NCI-H2029 treated with DMSO at 0.1 percent for 48 hours (cell line): Measurements from ENCODE around the gene PDS5A.
"Not testable (repeated sequence)": the region's sequence is repeated elsewhere in the genome, so short reads cannot be mapped to it uniquely, and the experiment has no call there.

Source experiments
- DNase-seq: peaks from one replicate; lab custom pipeline; 2025; lab: John Stamatoyannopoulos, UW

Gene PDS5A

DNA sequence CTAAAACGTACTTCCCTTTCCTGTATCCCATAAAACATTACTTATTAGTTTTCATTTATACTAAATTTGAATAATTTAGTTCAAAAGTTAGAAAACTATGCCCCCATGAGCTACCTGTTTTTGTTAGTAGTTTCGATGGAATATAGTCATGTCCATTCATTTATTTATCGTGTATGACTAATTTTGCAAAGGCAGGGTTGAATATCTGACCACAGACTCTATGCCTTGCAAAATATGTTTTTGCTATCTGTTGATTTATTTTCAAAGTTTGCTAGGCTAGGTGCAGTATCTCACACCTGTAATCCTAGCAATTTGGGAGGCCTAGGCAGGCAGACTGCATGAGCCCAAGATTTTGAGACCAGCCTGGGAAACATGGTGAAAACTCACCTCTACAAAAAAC, 78.4 kb downstream of the PDS5A start:
- no peak for DNase-seq

DNA sequence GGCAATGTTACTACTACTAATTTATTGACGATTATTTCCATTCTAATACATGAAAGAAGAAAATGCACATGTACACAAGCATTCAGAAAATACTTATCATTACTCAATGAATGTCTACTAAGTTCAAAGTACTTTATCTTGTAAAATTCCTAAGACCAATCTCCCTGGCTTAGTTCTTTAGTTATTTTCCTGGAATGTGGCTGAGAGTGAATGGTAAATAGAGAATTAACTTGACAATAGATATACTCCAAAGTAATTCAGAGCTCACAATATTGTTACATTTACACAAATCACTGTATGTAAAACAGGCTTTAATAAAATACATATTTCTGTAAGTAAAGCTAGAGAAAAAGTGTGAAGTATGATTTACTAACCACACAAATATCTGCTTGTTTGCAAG, 79.7 kb downstream of the PDS5A start:
- DNase-seq: no peak

DNA sequence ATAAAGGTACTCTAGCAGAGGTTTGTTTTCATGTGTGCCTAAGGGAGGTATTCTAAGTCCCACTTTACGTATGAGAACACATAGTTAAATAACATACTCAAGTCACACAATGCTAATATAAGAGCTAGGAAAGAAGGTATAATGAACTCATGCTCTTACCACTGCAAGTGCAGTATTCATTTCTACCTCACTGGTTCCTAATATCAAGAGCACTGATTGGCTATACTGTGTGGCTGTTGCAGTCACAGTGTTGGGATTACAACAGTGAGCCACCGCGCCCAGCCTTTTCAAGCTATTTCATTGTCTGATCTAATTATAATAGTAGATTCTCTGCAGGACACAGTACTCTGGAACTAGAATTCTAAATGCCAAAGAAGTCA, 84.0 kb downstream of the PDS5A start:
- no peak for DNase-seq

DNA sequence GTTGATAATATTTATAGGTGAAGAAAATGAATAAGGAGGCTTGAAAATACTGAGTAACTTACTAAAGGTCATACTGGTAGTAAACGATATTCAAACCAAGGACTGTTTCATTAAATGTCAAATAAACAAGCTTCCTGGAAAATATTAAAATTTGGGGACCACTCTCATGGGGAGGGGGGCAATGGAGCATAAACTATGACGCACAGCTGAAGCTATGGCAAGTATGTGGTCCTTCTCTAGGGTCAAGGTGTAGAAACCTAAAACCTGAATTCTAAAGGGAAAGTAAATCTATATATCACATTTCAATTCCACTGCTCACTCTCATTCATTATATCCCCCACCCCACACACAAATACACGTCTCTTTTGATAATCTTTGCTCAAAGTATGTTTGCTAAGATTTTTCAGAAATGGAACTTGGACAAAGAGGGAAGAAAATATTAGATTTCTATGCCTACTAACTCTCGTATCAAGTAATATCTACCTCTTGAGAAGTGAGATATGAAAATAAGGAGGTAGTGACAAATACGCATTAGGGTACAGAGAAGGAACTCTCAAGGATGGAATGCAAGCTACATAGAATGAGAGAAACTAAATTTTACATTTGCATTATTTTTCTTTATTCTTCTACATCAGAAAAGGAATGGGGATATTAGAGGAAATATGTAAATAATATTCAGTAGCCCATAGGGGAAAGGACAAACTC, 84.6 kb downstream of the PDS5A start:
- DNase-seq: no peak

DNA sequence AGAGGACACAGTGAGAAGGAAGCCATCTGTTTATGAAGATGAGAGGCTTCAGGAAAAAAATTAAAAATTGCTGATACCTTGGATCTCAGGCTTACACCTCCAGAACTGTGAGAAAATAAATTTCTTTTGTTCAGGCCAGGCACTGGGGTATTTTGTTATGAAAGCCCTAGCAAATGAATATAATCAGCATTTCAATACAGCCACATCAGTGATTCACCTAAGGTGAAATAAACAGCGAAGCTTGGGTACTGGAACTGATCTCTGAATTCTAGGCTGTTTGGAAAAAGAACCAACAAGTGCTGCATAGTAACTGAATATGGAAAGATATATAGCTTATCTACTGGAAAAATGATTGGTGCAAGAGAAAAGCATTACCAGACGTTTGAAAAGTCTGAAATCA, 88.5 kb downstream of the PDS5A start:
- no peak for DNase-seq

DNA sequence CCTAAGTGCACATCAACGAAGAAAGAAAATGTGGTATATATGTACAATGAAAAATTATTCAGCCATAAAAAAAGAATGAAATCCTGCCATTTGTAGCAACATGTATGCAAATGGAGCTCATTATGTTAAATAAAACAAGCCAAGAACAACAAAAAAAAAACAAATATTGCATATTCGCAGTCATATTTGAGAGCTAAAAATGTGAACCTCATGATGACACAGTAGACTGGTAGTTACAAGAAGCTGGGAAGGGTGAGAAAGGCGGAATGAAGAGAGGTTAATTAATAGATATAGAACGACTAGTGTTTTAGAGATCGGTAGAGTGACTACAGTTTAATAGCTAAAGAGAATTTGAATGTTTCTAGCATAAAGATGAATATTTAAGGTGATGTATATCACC, 89.2 kb downstream of the PDS5A start:
- no peak for DNase-seq

DNA sequence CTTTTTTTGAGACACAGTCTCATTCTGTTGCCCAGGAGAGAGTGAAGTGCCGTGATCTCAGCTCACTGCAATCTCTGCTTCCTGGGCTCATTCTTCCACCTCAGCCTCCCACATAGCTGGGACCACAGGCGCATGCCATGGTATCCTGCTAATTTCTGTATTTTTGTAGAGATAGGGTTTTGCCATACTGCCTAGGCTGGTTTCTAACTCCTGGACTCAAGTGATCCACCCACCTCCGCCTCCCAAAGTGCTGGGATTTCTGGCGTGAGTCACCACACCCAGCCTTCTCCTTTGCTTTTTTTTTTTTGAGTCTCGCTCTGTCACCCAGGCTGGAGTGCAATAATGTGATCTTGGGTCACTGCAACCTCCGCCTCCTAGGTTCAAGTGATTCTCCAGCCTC, 94.1 kb downstream of the PDS5A start:
- no peak for DNase-seq

DNA sequence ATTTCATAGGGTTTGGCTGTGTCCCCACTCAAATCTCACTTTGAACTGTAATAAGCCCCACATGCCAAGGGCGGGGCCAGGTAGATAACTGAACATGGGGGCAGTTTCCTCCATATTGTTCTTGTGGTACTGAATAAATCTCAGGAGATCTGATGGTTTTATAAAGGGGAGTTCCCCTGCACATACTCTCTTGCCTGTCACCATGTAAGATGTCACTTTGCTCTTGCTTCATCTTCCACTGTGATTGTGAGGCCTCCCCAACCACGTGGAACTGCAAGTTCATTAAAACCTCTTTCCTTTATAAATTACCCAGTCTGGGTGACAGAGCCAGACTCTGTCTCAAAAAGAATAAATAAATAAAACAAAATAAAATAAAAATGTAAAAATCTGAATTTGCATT, 95.9 kb downstream of the PDS5A start:
- DNase-seq: no peak

DNA sequence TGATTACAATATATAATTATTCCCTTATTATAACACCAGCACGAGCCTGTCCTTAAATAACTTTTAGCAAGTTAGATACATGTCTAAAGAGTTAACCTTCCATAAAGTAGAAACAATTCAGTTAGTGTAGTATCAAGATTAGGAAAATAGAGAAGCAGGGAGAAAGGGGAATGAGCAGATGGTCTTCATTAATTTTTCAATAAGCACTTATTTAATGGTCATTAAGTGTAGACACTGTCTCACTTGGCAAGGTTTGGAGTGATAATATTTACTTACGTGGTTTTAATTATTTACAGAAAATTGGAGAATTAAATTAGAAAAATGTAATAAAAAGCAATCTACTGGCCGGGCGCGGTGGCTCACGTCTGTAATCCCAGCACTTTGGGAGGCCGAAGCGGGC, 99.7 kb downstream of the PDS5A start:
- no peak for DNase-seq

DNA sequence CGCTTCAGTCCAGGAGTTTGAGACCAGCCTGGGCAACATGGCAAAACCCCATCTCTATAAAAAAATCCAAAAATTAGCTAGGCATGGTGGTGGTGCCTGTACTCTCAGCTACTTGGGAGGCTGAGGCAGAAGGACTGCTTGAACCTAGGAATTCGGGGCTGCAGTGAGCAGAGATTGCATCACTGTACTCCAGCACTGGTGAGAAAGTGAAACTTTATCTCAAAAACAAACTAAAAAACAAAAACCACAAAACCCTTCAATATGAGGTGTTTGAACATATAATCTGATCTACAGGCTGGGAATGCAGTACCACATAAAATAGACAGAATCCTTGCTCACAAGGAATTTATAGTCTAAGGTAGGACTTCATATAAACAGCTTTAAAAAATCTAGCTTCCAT, 103.9 kb downstream of the PDS5A start:
- no peak for DNase-seq

DNA sequence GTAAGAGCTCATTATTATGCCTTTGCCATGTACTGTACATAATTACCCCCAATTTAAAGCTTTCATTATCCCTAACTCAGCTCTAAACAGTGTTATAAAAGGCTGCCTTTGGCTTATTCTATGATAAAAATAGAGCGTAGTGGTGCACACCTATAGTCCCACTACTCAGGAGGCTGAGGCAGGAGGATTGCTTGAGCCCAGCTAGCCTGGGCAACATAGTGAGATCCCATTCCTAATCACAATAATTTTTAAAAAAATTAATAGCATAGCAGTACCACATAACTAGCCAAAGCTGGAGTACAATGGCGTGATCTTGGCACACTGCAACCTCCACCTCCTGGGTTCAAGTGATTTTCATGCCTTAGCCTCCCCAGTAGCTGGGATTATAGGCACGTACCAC, 112.4 kb downstream of the PDS5A start:
- no peak for DNase-seq

DNA sequence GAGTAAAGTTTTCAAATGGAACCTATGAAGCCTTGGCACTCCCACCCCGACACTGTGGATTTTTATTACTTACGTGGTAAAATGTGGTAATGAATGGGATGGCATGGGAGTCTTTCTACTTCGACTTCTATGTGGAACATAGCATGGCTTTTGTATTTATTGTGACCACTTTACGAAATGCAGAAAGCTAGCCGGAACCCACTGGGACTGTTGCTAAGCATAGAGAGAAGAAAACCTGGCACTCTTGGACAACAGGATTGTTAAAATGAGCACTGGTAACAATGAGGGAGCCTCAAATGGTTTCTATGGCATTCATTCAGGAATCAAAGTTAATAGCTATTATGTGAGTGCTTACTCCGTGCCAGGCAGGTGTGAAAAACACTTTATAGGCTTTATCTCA, 113.3 kb downstream of the PDS5A start:
- DNase-seq: no peak

DNA sequence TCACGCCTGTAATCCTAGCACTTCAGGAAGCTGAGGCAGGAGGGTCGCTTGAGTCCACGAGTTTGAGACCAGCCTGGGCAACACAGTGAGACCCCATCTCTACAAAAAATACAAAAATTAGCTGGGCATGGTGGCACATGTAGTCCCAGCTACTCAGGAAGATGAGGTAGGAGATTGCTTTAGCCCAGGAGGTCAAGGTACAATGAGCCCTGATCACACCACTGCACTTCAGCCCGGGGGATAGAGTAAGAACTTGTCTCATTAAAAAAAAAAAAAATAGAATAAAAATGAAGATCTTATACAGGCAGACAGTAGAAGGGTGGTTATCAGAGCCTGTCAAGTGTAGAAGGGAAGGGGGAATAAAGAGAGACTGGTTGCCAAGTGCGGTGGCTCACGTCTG, 116.9 kb downstream of the PDS5A start:
- no peak for DNase-seq

DNA sequence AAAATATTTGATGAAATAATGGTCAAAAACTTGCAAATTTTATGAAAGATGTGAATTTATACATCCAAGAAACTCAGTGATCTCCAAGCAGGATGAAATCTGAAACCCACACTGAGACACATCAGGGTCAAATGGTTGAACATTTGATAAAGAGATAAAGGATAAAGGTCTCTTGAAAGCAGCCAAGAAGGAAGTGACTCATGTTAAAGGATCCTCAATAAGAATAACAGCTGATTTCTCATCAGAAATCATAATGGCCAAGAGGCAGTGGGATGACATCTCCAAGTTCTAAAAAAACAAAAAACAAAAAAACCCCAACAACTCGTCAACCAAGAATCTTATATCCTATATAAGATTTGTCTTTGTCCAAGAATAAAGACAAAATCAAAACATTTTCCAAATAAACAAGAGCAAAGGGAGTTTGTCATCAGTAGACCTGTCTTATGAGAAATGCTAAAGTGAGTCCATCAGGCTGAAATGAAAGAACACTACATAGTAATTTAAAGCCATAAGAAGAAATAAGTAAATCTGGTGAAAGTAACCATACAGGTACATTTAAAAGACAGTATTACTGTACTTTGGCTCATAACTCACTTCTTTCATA, 121.7 kb downstream of the PDS5A start:
- DNase-seq: no peak

DNA sequence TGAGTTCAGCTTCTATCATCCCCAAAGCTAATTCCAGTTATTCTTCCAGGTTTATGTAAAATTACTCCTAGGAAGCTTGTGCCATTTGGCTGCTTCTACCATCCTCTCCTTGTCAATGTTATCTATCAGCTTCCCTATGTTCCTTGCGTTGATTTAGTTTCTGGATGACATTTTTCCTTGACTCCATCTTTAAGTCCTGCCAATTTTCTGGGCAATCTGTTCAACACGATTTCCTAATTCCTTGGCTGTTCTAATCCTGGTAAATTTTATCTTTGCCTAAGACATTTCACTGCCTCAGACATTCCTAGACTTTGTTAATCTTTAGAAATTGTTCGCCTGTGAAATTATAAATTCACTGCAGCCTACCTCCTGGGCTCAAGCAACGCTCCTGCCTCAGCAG, 125.1 kb downstream of the PDS5A start:
- no peak for DNase-seq

DNA sequence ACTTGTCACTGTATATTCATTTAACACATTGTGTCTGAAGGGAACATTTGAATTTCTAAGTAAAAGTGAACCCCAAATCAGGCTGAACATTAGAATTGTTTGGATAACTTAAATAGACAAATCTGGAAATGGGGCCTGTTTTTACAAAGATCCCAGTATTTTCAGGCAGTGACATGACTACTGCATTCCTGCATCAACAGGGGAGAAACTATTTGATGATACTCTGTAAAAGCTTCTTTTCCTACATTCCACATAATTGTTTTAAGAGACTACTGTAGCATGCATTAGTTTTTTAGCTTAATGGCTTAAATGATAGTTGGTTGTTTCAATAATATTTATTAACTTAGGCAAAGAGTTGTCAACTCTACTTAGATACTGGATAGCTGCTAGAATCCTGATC, 127.0 kb downstream of the PDS5A start:
- DNase-seq: no peak

DNA sequence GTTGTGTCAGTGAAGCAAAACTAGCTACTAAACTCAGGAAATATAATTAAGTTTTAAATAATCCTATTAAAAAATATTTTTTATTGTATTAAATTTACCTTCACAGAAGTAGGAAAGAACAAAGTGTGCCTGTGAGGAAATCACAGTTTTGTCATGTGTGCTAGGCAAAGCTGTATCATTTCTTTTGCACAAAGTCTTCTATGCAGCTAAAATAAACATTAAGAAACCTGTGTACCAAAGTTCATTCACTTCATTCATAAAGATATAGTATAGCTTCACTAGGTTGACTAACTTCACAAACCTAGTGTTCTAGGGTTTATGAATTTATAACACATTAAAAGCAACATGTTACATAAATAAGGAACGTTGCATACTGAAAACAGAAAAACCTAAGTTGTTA, 131.0 kb downstream of the PDS5A start:
- DNase-seq: no peak

DNA sequence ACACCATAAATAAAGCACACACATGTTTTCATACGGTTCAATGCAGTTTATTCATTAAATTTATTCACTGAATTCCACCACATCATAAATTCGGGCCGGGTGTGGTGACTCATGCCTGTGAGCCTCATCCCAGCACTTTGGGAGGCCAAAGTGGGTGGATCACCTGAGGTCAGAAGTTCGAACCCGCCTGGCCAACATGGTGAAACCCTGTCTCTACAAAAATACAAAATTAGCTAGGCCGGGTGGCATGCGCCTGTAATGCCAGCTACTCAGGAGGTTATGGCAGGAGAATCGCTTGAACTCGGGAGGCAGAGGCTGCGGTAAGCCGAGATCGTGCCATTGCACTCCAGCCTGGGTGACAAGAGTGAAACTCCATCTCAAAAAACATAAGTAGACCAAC, 131.6 kb downstream of the PDS5A start:
- DNase-seq: no peak

DNA sequence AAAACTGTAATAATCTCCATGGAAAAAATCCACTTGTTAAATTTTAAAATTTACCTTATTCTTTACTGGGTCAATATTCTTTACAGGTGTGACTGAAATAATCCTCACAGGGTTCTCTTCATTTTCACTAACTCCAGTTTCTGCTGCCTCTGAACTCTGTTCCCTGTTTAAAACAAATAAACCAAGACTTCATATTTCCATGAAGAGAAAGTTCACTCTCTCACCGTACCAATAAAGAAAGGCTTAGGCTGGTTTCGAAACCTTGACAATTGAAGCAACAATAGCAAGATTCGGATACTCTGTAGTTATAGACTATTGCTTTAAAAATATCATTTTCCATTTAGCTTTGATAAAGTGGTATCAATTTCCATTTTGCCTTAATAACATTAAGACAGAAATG, 135.8 kb downstream of the PDS5A start:
- no peak for DNase-seq

DNA sequence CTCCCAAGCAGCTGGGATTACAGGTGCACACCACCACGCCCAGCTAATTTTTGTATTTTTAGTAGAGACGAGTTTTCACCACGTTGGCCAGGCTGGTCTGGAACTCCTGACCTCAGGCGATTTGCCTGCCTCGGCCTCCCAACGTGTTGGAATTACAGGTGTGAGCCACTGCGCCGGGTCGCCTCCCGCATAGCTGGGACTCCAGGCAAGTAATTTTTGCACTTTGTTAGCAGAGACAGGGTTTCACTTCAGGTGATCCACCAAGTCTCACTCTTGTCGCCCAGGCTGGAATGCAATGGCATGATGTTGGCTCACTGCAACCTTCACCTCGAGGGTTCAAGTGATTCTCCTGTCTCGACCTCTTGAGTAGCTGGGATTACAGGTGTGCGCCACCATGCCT, 137.2 kb downstream of the PDS5A start:
- not testable (repeated sequence) for DNase-seq

DNA sequence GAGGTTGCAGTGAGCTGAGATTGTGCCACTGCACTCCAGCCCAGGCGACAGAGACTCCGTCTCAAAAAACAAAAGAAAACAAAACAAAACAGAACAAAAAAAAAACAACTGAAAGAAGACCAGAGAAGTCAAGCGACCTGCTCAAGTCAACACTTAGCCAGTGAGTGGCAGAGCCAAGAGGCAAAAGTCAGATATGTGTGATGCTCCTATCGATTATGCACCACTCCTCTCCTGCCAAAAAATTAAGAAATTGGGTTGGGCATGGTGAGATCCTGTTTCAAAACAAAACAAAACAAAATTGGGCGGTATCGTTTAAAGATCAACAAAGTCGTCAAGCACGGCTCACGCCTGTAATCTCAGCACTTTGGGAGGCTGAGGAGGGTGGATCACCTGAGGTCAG, 137.7 kb downstream of the PDS5A start:
- DNase-seq: no peak

DNA sequence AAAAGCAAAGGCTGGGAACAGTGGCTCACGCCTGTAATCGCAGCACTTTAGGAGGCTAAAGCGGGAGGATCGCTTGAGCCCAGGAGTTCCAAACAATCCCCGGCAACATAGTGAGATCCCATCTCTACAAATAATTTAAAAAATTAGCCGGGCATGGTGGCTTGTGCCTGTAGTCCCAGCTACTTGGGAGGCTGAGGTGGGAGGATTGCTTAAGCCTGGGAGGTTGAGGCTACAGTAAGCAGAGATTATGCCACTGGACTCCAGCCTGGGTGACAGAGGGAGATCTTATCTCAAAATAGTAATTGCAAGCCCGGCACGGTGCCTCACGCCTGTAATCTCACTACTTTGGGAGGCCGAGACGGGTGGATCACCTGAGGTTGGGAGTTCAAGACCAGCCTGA, 139.3 kb downstream of the PDS5A start:
- DNase-seq: not testable (repeated sequence)

DNA sequence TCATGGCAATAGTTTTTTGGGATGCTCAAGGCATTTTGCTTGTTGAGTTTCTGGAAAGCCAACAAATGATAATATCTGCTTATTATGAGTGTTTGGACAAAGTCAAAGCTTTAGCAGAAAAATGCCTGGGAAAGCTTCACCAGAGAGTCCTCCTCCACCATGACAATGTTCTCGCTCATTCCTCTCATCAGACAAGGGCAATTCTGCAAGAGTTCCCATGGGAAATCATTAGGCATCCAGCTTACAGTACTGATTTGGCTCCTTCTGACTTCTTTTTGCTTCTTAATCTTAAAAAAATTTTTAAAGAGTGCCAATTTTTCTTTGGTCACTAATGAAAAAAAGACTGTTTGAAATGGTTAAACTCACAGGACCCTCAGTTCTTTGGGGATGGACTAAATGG, 143.4 kb downstream of the PDS5A start:
- DNase-seq: no peak

DNA sequence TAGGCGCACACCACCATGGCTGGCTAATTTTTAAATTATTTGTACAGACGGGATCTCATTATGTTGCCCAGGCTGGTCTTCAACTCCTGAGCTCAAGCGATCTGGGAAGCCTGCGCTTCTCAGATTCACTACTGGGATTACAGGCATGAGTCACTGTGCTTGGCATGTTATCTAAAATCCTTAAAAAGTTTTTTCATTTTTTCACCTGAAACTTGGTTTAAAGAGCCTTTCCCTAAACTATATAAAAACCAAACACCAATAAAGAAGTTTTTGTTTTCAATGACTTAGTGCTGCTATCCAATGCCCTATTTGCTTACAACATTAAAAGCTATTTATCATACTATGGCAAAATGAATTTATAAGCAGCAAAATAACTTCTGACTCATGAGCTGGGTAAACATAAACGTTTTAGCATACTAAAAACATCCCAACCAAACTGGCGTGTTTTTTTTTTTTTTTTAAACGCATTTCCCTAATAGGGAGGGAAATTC, 151.9 kb downstream of the PDS5A start:
- DNase-seq: no peak
